Mucosa of gallbladder (tissue), 1 donor: ENCODE measurements around the gene CCR8. TPM values are rescaled to one million over a fixed set of nuclear protein-coding genes. Genes with fewer than 3 reads are reported as not detected.
"Not testable (repeated sequence)": the region's sequence is repeated elsewhere in the genome, so short reads cannot be mapped to it uniquely, and the experiment has no call there.

Experiments used
- DNase-seq: peaks from one replicate; pipeline ENCODE4 v3.0.0-alpha.2; 2020; ENCODE audit warnings: low spot score
- total RNA-seq: library from RNA; stranded (reverse); gene quantifications from one replicate; pipeline ENCODE4 v1.2.1, GENCODE V29; 2021
- donor health status: DM: no; HTN: no; CAD: no.

CCR8 gene
- total RNA-seq, 1 donor from 2014 or later = not detected

DNA sequence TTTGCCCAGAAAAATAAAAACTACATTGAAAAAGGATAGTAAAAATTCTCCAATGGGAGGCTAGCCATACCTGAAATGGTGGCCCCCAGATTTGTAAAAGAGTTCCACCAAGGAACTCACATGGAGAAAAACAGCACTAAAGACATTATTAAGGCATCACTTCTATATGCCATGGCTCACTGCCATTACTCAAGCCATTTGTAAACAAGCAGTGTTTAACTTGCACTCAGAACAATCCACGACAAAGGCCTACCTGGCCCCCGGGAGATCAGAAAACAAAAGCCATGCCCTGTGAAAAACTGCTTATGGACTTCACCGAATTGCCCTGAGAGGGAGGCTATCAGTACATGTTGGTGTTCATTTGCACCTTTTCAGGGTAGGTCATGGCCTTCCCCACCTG, 19.6 kb downstream of the CCR8 start:
- DNase-seq = no peak

DNA sequence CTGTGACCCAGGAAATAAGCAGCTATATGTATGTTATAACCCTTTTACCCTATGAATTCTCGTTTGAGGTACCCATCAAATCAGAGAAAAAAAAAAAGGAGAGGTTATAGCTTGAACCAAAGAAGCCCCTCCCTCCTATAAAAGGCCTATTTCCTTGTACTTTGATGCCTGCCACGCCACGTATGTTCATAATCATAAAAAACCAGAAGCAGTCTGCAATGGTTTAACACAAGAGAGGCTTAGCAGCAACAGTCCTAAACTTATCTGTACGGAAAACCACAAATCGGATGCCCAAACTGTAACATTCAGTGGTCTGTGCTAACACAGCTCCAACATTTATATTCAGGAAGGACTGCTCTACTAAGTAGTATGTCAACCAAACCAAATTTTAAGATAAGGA, 21.2 kb downstream of the CCR8 start:
- no peak for DNase-seq

DNA sequence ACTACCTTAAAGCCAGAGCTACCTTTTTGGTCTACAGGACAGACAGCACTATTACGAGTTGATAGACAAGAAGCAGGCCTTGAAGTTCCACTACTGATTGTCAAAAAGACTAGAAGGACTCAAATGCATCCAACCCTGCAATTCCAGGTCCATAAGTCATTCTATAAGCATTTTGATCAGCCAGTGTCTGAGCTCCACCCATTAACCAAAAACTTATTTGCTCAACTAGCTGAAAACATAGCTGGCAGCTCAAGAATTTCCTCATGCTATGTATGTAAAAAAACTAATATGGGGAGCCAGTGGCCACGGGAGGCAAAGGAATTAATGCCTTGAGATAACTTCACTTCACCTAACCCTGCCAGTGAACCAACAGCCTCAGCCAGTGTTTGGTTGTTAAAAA, 21.6 kb downstream of the CCR8 start:
- DNase-seq = not testable (repeated sequence)

DNA sequence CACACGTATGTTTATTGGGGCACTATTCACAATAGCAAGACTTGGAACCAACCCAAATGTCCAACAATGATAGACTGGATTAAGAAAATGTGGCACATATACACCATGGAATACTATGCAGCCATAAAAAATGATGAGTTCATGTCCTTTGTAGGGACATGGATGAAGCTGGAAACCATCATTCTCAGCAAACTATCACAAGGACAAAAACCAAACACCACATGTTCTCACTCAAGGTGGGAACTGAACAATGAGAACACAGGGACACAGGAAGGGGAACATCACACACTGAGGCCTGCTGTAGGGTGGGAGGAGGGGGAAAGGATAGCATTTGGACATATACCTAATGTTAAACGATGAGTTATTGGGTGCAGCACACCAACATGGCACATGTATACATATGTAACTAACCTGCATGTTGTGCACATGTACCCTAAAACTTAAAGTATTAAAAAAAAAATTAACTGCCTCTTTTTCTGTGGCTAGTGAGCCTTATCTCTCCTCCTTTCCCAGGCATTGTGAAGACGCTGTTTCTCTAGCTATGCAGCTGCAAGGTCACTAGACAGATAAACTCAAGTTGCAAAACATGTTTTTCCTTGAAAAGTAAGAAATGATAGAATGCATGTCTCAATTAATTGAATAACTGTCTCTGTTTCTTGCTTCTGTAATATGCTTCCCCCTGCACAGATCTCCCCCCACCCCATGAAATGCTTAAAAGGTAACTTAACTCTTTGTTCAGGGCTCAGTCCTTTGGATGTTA, 23.8 kb downstream of the CCR8 start:
- not testable (repeated sequence) for DNase-seq

DNA sequence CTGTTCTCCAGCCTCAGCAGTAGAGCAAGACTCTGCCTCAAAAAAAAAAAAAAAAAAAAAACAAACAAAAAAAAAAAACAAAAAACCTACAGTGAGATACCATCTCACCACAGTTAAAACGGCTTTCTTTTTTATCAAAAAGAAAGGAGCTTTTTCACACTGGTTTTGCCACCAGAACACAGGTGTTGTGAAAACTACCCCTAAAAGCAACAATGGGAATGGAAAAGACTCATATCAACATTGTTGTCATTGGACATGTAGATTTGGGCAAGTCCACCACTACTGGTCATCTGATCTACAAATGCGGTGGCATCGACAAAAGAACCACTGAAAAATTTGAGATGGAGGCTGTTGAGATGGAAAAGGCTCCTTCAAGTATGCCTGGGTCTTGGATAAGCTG, 28.8 kb downstream of the CCR8 start:
- no peak for DNase-seq

DNA sequence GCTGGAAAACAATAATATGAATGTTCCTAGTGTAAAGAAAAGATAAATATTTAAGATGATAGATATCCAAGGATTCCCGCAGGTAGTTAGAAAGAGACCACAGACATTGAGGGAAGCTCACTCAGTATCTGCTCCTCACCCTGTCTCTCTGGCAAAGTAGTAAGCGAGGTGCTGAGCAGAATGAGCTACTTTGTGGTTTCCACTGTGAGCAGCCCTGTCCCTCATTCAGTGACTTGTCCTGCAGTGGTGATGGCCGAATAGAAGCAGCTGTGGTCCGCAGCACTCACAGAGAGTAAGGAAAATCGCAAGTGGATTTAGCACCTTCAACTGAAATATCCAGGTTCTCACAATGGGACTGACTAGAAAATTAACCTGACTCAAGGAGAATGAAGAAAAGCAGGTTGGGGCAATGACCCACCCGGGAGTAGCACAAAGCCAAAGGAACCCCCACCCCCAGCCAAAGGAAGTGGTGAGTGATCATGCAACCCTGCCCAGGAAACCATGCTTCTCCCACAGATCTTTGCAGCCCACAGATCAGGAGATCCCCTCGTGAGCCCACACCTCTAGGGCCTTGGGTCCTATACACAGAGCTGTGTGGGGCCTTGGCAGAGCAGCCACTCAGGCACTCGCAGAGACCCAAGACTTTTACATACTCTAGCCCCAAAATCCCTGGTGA, 31.9 kb downstream of the CCR8 start:
- no peak for DNase-seq

DNA sequence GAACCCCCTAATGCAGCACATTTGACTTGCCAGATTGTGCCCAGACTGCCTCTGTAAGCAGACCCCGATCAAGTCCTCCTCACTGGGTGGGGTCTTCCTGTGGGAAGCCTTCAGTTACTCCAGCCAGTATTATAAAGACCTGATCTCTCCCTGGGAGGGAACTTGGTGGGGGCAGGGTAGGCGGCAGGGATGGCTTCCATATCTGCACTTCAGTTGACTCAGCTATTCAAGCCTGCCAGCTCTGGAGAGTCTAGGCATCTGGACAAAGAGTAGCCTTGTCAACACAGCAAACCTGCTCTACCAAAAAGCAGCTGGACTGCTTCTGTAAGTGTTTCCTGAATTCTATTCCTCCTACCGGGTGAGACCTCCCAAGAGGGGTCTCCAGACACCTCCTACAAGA, 32.7 kb downstream of the CCR8 start:
- DNase-seq = no peak

DNA sequence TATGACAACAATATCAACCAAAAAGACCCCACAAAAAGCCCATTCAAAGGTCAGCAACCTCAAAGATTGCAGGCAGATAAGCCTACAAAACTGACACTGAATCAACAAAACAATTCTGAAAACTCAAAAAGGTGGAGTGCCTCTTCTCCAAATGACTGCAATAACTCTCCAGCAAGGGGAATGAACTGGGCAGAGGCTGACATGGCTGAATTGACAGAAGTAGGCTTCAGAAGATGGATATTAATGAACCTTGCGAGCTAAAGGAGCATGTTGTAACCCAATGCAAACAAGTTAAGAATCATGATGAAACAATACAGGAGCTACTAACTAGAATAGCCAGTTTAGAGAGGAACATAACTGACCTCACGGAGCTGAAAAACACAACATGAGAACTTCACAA, 33.3 kb downstream of the CCR8 start:
- DNase-seq = no peak

DNA sequence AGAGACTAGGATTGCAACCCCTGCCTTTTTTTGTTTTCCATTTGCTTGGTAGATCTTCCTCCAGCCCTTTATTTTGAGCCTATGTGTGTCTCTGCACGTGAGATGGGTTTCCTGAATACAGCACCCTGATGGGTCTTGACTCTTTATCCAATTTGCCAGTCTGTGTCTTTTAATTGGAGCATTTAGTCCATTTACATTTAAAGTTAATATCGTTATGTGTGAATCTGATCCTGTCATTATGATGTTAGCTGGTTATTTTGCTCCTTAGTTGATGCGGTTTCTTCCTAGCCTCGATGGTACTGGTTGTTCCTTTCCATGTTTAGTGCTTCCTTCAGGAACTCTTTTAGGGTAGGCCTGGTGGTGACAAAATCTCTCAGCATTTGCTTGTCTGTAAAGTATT, 40.9 kb downstream of the CCR8 start:
- not testable (repeated sequence) for DNase-seq

DNA sequence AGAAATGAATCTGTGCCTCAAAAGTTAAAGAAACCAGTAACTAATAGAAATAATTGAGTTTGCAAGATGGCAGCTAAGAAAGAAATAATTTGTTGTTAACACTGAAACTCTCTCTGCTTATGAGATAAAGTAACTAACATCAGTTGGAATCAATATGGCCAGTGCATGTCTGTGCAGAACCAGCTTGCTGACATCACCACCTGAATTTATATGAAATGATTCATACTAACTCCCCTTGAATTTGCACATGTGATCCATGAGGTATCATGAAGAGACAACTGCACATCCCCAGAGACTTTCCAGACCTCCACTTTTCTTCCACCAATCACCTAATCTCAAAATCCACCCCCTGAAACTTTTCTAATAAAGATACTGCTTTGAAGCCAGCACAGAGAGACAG, 43.3 kb downstream of the CCR8 start:
- no peak for DNase-seq

DNA sequence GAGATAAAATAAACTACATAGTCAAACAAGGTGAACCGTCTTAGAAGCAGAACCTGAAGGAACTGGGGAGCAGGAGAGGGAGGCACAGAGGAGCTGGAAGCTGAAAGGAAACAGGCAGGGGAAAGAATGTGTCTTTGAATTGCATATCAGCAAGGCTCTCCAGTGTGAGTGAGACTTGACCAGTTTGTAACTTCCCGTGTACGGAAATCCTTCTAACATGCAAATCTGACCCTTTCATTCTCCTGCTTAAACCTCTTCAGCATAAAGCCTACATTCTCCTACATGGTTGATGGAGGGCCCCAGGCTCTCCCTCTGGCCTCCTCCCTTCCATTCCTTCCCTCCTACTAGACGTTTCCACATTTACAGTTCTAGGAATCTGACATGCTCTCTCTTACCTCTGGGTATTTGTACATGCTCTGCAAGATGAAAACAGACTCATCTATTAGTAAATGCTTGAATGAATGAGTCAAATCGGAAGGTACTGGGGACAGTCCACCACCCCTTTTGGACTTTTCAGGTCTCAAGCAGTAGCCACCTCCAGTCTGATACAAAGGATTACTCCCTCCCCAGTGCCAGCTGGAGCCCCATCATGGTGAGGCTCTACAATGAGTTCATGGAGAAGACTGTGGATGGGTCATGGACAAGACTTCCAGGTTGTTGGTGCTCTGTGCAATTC, 47.6 kb downstream of the CCR8 start:
- DNase-seq = no peak

DNA sequence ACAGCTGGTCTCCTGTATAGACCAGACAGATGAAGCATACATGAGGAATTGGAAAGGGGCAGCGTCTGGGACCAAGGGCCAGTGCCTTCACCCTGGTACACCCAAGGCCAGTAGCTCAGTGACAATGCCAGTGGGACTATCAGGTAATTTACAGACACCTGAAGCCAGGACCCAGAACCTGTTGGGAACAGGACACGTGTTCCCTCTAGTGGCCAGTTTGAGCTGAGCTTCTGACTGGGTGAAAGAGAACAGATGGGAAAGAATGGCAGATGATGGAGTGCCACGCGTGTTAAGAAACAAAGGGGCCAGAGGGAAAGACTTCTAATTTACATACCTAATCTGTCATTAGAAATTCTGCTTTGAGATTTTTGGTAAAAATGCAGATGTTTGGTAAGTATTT, 48.6 kb downstream of the CCR8 start:
- peak; percentile 69 for DNase-seq

DNA sequence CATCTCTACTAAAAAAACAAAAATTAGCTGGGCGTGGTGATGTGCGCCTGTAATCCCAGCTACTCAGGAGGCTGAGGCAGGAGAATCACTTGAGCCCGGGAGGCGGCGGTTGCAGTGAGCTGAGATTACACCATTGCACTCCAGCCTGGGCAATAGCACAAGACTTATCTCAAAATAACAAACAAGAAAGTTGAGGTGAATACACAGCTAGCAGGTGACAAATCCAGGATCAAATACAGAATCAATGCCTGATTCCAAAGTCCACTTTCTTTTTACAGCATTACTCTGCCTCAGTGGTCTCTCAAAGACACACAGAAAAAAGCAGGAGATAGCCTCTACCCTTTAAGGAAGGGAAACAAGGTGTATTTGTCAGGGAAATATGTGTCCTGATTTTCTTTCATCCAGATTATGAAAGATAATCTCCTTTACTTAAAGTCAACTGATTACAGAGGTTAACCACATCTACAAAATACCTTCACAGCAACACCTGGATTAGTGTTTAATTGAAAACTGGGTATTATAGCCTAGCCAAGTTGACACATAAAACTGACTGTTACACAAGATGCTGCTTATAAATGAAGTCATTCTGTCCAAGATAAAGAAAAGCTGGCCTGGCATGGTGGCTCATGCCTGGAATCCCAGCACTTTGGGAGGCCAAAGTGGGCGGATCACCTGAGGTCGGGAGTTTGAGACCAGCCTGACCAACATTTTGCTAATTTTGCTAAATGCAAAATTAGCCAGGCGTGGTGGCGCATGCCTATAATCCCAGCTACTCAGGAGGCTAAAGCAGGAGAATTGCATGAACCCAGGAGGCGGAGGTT, 49.7 kb downstream of the CCR8 start:
- peak; percentile 44 for DNase-seq

DNA sequence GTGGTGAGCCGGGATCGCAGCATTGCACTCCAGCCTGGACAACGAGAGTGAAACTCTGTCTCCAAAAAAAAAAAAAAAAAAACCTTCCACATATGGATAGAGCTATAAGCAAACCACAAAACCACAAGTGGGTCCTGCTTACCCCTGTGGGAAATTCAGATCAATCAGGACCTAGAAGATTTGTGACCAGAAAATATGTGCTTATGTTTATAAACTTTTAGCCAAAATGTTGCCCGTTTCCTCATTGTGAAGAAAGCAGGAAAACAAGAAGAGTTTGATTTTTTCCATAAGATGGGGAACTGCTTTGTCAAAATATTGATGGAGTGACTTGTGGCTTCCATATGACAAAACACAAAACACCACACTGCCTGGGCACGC, 50.3 kb downstream of the CCR8 start:
- no peak for DNase-seq

DNA sequence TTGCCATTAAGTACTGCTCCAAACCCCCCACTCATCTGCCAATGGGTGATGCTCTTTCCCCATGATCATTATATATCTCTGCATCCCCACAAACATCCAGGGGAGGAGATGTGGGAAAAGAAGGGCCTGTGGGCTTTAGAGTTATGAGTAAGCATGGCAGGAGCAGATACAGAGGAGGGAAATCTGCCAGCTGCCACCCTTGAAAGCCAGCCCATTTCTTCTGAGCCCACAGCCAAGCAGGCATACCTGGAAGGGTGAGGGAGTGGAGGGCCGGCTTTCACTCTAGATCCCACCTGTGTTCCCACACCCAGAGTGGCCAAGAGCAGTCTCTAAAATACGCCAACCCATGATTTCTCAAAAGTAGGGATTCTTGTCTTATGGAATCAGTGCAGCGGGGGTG, 51.9 kb downstream of the CCR8 start:
- DNase-seq = no peak

Other genes starting within 250 kb of the CCR8 start
- 84.3 TPM for gene GORASP1, start 222.1 kb upstream of the CCR8 start, total RNA-seq
- 13.4 TPM for gene TTC21A, start 222.0 kb upstream of the CCR8 start, total RNA-seq
- 21.7 TPM for gene CSRNP1, start 176.1 kb upstream of the CCR8 start, total RNA-seq
- 0.09 TPM for gene XIRP1, start 137.1 kb upstream of the CCR8 start, total RNA-seq
- 22.6 TPM for gene CX3CR1, start 49.7 kb upstream of the CCR8 start, total RNA-seq
- gene SLC25A38, start 53.7 kb downstream of the CCR8 start, total RNA-seq = 42.9 TPM
- 518 TPM for gene RPSA, start 77.0 kb downstream of the CCR8 start, total RNA-seq
- gene MOBP, start 138.0 kb downstream of the CCR8 start, total RNA-seq = 0.14 TPM